GM23248 (cell line): Measurements from ENCODE around the gene FUT8.

ENCODE experiments used
- EZH2 ChIP-seq: fragments of 200-600 bp; sonication (generic); IDR thresholded peaks from 2 replicates; pipeline ENCODE4 v1.6.1; 2018; ENCODE audit warnings: antibody characterized with exemption, mild to moderate bottlenecking; ENCODE audit not compliant: insufficient read depth, poor library complexity, severe bottlenecking
- EZH2phosphoT487 ChIP-seq: fragments of 200-600 bp; sonication (generic); IDR thresholded peaks from 2 replicates; pipeline ENCODE4 v1.6.1; 2018; ENCODE audit warnings: antibody characterized with exemption, moderate library complexity, mild to moderate bottlenecking, low read depth; ENCODE audit not compliant: insufficient read depth

DNA sequence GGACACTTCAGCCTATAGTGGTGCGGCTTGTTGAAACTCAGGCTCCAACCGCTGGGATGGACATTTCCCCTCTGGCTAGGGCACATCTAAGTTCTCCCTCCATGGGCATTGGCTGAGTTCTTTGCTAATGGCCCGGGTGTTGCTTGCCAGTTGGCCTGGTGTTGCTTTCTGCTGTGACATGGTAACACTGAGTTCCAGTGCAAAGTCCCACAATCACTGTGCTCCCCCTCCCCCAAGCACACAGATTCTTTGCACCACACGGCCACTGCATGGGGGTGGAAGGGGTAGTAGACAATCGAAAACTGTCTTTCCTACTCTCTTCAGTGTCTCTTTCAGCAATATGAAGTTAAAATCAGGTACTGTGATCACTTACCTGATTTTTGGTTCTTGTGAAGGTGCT lies 308.2 kb downstream of the FUT8 start:
- TF ChIP-seq EZH2phosphoT487 (no peak), EZH2 (no peak)
